GM21423 (cell line): Measurements from ENCODE around the gene CMKLR1.

Experiments used
- ATAC-seq: cut with Tn5 transposase; IDR thresholded peaks from one replicate; pipeline ENCODE4 v1.9.1; 2021; ENCODE audit warnings: mild to moderate bottlenecking, moderate library complexity; ENCODE audit not compliant: unreplicated experiment

CMKLR1 gene

DNA sequence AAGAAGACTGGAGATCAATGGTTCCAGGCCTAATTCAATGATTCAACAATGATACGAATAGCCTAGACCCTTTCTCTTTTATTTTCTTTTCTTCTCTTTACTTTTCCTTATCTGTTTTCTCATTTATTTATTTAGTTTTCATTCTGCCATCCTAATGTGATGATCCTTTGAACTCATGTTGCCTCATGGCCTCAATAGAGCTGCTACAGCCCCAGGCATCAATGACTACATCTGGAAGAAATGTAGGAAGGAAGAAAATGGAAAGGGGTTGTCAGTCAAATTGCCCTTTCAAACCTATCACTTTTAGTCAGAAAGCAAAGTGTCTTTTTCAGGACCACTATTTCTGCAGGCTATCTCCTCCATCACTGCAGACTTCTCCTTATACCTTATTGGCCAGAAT is 69.9 kb downstream of the CMKLR1 start:
- ATAC-seq = no peak

- ATAC-seq = no peak
Measured at GRCh38 chr12:108268397-108268796, 70.7 kb downstream of the CMKLR1 start.

- ATAC-seq = no peak
Measured at GRCh38 chr12:108267450-108267849, 71.7 kb downstream of the CMKLR1 start.

DNA sequence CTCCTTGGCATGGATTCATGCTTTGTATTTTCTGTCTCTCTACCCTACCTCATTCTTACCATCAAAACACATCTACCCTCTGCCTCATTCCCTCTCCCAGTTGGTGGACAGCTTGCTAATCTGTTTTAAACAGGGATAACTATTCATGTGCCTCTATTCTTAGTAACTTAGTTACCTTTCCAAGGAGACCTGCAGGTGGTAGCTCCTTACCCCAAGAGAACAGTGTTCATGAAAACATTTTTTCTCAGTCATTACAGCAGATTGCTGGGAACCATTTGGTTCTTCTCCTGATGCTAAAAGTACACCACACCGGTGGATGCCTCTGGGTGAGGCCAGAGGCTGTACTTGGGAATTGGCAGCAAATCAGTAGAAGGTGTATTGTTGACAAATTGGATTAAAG is 73.0 kb downstream of the CMKLR1 start:
- no peak for ATAC-seq

GRCh38 chr12:108265505-108265904 is 73.6 kb downstream of the CMKLR1 start:
- ATAC-seq = no peak

- ATAC-seq = no peak
Measured at GRCh38 chr12:108260969-108261368, 78.1 kb downstream of the CMKLR1 start.

DNA sequence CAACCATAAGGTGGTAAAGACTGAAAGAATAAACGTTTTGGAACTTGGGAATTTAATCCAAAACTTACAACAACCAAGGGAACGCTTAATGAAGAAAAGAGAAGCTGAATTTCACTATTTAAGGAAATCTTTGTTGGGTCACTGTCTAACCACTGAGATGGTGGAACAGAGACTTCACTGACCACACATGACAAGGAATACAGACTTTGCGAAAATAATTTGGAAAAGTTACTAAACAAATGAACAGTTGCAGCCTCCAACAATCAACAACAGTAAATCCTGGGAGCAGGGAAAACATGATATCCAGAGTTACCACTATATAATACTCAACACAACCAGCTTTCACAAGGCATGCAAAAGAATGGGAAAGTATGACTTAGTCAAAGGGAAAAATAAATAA is 79.1 kb downstream of the CMKLR1 start:
- ATAC-seq = no peak

- no peak for ATAC-seq
Measured at GRCh38 chr12:108257610-108258106, 81.5 kb downstream of the CMKLR1 start.

DNA sequence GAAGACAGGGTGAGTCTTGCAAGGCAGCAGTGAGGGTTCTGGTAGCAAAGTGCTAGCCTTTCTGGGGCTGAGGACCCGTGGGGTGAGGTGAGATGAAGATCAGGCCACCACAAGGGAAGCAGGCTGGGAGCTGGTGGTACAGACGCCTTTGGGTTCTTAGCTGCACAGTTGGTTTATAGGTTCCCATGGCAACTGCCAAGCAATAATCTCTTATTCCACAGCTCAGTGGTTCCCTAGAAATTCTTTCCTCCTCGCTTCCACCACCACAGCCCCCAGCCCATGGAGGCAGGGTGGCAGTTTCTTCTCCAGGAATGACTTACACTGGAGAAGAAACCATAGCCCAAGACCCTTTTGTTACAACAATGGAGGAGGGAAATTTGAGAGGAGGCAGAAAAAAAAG is 82.1 kb downstream of the CMKLR1 start:
- no peak for ATAC-seq

- no peak for ATAC-seq
Measured at GRCh38 chr12:108255252-108255602, 83.9 kb downstream of the CMKLR1 start.

DNA sequence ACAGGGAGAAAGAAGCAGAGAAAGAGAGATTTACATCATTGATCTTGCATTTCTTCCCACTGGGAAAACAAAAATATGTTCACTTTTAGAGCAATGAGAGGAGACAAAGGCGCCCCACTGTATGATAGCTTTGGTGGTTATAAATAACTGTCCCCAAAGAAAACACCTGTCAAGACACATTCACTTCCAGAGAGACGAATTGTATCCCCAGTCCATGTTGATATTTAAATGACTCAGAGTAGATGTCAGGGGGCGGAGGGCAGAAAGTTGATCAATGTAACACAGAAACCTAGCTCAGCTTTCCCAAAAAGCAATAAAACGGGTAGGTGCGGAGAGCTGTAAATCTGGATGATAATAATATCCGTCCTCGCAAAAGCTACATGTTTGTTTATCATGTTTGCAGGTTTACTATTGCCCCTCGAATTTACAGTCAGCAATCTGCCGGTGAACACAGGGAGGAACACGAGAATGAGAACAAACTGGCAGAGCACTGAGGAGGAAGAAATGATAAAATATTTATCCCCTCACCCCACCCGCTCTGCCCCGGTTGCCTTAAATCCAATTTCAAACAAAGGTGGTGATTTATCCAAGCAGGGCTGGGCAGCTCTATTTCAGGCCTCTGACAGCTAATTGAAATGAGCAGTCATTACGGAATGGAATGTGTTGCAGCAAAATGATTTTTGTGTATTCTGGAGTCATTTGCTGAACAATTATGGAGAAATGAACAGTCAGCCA is 84.4 kb downstream of the CMKLR1 start:
- no peak for ATAC-seq

DNA sequence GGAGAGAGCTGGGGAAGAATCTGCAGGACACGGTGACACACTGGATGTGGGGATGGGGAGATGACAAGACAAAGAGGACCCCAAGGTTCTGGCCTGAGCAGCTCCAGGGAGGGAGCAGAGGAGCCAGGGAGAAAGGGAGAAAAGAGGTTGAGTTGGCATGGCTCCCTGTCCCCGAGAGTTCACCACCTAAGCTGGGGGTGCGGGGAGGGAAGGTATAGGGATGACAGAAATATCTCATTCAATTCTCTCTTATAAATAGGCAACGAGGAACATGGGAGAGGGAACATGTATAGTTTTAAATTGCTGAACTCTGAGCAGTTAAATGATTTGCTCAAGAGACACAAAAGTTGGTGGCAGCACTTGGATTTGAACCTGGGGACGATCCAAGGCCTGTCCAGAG is 85.1 kb downstream of the CMKLR1 start:
- no peak for ATAC-seq

DNA sequence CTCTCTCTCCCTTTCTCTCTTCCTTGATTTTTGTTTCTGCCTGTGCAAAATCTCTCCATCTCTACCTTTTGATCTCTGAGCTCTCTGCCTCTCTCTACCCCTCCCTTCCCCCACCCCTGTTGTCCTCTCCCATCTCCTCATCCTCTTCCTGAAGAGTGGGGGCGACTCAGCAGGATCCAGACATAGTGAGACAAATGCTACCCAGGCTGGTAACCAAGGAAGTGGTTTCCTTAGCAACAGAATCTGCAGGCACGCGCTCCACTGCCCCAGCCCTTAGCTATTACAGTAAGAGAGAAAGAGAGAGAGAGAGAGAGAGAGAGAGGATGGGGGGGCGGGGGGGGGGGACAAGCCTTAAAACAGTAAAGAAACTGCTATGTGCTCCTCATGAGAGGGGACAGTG is 85.6 kb downstream of the CMKLR1 start:
- ATAC-seq = no peak

DNA sequence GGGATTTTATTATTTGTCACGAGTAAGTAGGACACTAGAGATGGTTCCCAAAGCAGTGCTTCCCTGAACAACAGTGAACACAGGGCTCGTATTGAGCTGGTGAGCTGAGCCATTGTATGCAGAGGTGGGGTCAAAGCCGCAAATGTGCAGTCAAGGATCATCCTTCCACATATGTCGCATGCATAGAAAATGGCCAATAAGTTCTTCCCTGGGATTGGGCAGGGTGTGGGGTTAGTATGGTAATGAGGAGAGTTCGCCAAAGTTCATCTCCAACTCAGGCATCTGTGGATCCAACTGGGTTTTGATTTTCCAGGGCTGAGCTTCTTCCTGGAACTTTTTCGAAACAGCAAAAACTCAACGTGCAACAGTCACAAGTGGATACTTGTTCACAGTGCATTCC is 86.6 kb downstream of the CMKLR1 start:
- no peak for ATAC-seq

DNA sequence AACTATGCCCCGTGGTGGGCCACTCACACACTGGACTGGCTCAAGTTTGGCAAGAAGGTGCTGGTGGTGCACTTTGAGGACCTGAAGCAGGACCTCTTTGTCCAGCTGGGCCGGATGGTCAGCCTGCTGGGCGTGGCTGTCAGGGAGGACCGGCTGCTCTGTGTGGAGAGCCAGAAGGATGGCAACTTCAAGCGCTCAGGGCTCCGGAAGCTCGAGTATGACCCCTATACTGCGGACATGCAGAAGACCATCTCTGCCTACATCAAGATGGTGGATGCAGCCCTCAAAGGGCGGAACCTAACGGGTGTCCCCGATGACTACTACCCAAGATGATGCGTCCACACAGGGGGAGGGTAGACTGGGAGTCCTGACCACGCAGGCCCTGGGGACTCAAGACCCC is 91.1 kb downstream of the CMKLR1 start:
- no peak for ATAC-seq

DNA sequence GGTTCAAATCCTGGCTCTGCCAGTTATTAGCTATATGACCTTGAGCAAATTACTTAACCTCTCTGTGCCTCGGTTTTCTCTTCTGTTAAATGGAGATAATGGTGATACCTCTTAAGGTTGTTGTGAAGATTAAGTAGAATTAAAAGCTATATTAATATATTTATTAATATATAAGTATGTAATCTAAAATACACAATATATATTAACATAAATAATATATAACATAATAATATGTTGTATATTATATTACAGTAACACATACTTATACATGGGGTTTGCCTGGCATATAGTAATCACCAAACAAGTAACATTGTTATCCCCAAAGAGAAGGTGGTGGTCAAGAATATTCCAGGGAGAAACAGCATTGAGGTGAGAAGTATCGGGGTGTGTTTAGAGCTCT is 92.0 kb downstream of the CMKLR1 start:
- ATAC-seq = no peak

- no peak for ATAC-seq
Measured at GRCh38 chr12:108241986-108242703, 97.0 kb downstream of the CMKLR1 start.

GRCh38 chr12:108240928-108241327 is 98.2 kb downstream of the CMKLR1 start:
- ATAC-seq = no peak

DNA sequence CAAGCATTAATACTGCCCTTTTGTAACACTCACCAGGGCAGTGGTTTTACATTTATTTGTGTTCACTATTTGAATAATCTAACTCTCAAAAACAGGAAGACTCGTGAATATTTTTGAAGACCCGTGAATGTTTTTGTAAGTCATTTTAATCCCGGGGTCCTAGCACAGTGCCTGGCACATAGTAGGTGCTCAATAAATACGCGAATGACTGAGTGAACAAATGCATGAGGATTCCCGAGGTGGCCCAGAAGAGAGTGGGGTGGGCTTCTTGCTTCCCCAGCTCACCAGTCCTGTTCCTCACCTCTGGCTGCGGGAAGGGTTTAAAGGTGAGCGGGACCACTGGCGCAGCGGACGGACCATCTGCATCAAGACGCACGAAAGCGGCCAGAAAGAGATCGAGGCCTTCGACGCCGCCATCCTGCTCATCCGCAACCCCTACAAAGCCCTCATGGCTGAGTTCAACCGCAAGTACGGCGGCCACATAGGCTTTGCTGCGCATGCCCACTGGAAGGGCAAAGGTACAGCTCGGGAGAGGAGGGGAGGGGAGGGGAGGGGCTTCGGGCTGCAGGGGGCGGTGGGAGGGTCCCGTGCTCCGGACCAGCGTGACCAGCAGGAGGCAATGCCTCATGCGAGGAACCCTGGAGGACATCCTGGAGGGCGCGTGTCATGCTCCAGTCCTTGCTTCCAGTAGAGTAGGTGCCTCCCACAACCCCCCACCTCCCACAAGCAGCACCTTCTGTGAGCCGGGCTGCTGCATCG is 98.9 kb downstream of the CMKLR1 start:
- ATAC-seq = no peak

- ATAC-seq = no peak
Measured at GRCh38 chr12:108239378-108239777, 99.7 kb downstream of the CMKLR1 start.

DNA sequence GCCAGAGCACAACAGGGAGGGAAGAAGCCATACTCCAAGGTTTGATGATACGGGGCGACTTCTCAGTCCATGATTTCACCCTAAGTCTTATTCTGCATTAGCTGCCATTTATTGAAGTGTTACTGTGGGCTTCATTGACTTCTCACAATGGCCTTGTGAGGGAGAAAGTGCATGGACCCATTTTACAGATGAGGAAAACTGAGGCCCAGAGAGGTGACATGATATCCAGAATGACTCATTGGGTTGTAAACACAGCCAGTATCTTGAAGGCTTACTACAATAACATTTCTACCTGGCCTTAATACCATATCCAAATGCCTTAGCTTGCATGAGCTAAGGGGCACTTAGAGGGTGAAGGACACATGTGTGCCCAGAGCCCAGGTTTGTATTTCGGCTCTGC is 100.6 kb downstream of the CMKLR1 start:
- no peak for ATAC-seq
